HG02642 (cell line): Measurements from ENCODE around the gene COMP.

Experiments used
- ATAC-seq: cut with Tn5 transposase; IDR thresholded peaks from one replicate; pipeline ENCODE4 v1.9.1; 2021; ENCODE audit warnings: mild to moderate bottlenecking; ENCODE audit not compliant: unreplicated experiment, poor library complexity

The COMP gene

DNA sequence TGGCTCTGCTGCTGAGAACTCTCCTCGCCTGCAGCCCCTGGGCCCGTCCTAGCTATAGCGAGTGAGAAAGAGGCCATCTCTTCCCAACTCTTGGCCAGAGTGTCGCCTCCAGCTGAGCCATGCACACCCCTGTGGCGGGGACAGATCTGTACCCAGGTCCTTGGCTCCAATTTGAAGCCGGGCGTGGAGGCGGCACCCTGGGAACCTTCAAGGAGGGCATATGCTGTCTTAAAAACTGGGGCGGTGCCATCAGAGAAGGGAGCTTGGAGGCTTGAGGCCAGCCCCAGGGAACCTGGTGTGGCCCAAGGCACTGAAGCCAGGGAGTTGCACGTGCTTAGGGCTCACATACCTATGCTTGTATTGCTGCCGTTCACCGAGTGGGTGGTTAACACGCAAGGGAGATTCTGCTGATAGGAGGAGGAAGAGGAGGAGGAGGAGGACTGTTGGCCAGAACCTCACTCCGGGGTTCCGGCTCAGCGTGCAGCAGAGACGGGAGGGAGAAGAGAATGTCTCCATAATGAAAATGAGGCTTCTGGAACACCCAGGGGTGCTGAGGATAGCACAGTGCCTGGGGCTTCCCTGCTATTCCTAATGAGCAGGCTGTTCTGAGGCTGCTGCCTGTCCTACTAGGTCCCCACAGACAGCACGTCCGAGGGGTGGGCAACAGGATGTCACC, 40.7 kb downstream of the COMP start:
- ATAC-seq, result no peak

DNA sequence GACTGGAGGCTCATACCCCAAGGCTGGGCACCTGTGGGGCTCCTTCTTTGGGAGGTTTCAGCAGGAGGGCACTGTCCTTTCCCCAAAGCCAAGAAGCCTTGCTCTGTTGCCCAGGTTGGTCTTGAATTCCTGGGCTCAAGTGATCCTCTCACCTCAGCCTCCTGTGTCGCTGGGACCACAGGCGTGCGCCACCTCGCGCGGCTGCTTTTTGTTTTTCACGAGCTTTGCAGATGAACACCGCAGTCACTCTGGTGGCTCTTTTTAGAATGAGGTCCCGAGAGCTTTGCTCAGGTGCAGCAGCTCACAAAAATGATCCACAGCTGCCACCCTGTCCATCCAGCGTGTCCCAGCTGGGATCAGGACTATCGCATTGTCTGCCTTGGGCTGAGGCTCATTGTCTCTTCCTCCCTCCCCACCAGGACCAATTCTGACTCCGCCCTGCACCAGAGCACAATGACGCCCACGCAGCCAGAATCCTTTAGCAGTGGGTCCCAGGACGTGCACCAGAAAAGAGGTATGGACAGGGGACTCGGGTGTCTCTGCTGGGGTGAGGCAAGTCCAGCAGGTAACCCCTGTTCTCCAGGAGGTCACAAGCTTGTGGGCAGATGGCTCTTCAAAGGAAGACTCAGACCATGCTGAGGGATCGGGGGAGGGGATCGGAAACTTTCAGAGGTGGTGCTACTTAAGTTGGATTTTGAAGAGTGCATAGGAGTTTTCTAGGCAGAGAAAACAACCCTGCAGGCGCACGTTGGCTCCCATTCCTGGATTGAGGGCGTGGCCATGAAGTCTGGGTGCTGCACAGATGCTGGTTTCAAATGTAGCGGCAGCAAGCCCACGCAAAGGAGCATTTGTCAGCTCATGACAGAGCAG, 41.5 kb downstream of the COMP start:
- ATAC-seq, result no peak

DNA sequence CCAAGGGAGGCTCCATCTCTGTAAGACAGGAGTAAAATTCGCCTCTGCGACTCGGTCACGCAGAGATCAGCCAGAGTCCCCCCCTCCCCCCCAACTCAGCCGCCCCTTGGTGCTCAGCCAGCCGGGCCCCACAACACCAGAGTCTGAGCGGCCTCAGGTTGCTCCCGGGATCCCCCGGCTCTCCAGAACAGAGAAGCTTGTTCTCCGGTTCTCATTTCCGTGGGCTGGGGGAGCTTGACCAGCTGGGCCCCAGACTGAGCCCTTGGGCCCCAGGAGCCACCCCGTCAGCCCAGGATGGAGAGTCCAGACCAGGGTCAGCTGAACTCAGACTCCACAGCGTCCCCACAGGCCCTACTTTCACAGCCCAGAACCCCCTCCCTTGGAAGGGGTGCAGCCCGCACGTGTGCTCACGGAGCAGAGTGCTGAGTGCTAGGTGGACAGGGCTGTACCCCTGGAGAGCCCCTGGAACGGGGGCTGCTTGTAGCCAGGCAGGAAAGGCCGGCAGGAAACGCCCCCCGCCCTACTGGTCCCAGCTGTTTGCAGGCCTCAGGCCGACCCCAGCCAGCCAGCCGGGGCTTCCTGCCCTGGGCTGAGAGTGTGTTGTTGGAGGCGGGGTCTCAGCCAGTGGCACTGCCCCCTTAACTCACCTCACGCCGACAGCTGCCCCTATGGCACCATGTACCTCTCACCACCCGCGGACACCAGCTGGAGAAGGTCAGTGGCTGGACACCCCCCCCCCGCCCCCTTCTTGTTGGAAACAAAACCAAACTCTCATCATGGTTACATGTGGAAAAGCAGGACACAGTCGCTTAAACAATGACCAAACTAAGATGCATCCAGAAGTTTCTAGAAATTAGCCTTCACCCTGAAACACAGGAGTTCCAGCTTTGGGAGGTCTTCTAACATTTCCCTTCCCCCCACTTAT, 44.4 kb downstream of the COMP start:
- ATAC-seq, result no peak

DNA sequence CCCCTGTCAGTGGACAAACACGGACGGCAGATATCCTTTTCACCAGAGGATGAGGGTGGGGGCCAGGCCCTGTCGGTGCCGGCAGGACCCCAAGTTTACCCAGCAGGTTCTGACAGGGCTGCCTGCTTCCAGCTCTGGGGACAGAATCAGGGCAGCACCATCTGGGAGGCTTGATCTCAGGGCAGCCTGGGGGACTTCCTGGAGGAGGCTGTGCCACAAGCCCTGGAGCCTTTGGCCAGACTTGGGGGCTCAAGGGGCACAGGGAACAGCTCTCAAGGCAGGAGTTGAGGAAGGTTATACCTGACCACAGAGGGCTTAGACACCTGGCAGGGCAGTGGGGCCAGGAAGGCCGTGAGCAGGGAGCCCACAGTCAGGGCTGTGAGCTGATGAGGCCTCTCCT, 45.2 kb downstream of the COMP start:
- ATAC-seq, result no peak

DNA sequence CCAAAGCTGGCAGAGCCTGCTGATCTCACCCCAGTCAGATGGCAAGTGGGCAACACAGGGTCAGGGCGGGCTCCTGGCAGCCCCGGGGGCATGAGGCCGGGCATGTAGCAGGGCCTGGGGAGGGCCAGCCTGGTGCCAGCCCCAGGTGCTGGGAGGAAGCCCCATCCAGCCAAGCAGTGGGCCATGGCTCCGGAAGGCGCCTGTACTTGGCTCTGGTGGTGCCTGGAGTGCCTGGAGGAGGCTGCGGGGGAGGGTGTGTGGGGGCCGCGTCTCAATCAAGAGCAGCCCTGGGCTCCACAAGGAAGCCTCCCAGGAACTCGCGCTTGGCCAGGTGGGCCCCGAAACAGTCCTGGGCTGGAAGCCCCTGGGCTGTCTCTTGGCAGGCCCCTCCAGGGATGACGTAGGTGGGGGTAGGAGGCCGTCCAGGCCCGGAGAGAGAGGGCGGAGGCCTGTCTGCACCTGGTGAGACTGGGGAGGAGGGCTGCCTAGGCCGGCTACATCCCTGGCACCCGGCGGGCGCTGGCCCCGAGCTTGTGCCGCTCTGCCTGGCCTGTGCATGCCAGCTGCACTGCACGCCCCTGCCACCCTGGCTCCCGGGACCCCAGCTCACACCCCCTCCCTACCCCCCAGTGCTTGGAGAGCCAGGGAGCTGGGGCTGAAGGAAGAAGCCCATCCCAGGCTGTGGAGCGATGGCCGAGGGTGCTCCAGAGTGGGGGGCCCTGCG, 45.9 kb downstream of the COMP start:
- no peak for ATAC-seq

DNA sequence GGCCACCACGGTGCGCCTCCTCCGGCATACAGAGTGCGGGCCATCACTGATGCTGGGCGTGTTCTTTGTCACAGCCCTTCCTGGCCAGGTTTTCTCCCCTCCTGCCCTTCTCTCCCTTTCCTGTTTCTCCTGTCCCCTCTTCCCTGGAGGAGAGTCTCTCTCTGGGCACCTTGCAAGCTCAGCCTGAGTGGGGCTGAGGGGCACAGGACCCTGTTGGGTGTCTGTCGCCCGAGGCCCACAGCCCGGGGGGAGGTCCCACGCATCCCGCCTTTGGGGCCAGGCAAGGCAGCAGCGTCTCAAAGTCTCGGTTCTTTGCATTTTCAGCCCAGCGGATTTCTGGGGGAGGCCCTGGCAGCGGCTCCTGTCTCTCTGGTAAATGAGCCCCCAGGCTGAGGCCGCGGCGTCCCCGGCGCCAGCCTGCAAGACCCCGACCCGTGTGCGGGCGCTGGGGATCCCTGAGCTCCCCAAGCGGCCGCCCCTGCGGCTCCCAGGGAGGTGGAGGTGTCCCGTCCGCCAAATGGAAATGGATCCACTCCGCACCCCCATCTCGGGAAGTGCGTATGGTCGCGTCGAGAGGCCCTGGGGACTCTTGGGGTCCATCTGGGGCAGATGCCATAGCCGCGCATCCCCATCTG, 47.2 kb downstream of the COMP start:
- ATAC-seq, result no peak

DNA sequence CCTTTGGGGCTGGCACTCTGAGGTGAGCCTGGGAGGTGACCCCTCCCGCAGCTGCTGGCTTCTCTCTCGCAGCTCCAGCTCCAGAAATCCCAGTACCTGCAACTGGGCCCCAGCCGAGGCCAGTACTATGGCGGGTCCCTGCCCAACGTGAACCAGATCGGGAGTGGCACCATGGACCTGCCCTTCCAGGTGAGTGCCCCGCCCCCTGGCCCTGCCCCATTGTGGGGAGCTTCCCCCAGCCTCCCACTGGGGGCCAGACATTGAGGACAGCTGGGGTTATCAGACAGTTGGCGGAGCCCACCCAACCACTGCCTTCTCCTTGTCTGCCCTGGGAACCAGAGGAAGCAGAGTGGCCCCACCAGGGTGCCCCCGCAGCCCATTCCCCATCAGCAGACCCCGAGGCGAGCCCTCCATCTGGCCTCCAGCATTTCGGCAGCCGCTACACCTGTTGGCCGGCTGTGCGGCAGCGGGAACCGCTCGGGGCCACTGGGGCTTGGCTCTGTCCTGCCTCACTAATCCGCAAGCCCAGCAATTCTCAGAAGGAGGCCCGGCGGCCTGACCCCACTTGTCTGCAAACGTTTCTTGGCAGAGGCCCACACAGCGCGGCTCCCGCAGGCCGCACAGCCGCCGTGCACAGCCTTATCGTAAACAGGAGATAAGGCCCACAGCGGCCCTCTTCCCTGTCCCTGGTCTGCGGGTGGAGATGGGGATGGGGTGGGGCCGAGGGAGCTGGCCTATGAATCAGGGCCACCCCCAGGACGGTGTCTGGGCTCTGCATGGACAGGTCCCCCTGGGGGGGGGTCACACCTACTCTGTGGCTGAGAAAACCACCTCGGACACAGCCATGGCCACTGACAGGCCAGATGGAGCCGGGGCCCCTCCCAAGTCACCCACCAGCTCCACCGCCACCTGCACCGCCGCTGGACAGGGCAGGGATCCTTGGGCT, 48.0 kb downstream of the COMP start:
- ATAC-seq, result no peak

DNA sequence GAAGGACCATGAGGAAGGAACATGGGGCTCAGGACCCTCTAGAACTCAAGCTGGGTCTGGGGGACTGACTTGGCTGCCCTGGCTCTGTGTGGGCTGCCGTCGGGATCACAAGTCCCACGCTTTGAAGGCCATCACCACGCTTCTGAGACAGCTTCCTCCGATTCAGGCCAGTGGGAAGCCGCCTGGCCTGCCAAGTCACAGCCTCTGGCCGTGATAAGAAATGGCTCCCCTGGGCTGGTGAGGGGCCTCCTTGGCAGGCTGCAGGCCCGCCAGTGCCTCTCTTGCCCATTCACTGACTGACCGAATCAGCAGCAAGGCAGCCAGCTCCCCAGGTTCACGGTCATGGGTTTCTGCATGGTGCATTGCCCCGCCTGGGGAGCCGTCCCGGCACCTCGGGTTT, 48.8 kb downstream of the COMP start:
- no peak for ATAC-seq

DNA sequence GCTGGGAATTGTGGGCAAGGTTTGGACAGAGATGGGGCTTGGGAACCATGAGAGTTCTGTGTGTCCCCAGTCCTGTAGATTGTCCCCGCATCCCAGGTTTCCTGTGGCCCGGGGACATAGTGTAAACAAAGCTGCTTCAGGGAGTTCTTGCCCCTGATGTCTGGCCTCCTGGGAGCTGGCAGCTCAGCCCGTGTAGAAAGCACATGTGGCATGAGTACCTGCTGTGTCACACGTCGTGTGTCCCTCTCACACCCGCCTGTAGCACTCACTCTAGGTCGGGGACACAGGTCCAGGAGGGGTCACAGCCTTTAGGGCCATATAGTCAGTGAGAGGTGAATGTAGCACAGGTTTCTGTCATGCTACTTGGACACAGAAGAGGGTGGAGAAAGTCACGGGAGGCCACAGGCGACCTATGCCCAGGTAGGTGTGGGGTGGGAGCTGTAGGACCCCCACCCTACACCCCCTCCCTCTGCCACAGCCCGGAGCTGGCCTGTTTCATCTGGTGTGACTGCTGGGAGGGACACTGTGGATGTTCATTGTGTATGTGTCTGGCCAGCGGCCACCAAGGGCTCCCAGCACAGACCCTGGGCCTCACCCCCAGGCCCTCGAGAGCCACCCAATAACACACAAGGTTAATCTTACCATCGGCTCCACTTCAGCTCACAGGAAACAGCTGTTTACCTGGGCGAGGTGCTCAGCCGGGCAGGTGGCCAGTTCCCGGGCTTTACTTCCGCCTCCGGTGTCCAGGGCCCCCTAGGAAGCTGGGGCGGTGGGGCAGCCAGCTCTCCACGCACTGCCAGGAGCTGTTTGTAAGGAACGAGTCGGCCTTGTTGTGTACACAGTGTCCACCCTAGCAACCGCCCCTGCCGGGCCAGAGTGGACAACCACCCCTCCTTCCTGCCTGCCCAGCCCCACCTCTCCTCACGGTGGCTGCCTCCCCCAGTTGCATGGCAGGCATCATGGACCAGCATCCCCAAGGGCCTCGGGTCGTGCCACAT, 49.7 kb downstream of the COMP start:
- no peak for ATAC-seq

DNA sequence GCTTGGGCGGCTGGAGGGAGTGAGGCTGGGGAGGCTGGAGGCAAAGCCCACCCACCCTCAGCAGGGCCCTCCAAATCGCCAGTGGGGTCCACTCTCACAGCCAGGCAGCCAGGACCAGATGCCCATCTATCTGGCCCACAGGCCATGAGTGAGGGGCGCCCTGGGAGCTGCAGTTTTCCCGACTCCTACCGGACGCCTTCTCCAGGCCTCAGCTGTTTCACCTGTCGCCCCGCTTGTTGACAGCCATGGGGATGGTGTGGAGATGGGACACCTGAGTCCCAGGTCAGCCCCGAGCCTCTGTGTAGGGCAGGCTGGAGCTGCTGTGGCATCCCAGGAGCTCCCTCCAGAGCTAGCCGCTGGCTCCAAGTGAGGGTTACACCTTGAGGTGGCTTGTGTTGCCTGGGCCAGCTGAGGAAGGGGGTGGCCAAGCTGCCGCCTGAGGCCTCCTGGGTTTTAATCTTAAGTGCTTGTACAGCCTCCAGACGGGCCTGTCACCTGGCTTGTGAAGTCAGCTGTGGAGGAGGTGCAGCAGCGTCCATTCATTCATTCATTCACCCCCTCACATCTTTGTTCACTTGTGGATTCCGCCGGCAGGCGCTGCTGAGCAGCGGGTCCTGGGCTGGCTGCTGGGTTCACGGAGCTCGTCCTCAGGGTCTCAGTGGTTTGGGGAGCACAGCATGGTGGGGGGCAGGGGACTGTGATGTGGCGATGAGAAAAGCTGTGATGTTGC, 52.0 kb downstream of the COMP start:
- ATAC-seq, result no peak

DNA sequence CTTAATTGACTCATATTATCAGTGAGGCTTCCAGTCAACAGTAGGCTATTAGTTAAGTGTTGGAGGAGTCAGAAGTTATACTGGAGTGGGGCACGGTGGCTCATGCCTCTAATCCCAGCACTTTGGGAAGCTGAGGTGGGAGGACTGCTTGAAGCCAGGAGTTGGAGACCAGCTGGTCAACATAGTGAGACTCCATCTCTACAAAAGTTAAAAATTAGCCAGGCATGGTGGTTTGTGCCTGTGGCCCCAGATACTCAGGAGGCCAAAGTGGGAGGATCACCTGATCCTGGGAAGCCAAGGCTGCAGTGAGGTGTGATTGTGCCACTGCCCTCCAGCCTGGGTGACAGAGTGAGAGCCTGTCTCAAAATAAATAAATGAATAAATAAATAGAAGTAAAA, 53.2 kb downstream of the COMP start:
- ATAC-seq, result no peak

DNA sequence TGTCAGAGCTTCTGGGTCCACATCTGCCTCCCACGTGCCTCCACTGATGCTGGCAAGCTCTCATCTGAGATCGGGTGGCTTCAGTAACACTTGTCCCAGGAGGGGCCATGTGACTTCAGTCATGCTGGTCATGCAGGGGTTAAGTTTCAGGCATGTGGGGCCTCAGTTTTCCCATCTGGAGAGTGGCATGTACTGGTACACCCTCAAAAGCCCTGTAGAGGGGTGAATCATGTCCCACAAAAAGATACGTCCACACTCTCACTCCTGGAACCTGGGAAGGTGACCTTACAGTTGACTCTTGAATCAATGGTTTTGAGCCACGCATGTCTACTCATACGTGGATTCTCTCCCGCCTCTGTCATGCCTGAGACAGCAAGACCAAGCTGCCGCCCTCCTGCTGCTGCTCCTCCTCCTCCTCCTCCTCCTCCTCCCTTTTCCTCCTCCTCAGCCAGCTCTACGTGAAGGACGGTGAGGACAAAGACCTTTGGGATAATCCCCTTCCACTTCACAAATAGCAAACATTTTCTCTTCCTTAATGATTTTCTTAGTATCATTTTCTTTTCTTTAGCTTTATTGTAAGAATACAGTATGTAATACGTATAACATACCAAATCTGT, 53.7 kb downstream of the COMP start:
- no peak for ATAC-seq

DNA sequence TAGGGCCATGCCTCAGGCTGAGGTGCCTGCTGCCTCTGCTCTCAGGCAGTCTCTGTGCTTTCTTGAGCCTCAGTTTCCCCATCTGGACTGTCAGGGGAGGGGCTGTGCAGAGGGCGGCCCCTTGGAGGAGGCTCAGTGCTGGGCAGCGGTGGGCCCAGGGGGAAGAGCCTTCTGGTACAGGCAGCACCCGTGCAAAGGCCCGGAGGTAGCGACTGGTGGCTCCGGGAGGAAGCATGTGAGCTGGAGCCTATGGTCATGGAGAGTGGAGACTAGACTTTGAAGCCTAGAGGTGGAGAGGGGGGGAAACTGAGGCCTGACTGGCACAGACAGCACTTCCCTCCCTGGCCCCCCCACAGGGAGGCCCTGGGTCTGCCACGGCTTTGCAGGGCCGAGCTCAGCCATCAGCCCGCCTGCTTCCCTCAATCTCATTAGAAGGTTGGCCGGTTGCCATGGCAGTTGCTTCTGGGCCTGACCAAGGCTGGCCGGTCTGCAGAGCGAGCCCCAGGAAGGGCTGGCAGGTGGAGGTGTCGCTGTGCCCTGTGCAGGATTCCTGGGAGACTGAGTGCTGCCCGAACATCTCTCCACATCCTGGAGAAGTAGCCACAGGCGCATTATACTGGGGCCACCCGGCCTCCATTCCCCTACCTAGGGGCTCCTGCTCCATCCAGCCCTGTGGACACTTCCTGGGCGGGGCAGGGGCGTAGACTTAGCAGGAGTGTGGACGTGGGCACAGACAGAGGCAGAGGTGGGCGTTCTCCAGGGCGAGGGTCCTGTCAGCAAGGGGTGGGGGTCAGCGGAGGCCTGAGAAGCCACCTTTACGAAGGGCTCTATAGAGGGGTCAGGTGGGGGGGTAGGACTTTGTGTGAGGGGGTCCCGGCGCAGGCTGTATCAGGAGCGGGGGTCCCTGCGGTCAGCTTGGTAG, 54.4 kb downstream of the COMP start:
- ATAC-seq, result no peak

DNA sequence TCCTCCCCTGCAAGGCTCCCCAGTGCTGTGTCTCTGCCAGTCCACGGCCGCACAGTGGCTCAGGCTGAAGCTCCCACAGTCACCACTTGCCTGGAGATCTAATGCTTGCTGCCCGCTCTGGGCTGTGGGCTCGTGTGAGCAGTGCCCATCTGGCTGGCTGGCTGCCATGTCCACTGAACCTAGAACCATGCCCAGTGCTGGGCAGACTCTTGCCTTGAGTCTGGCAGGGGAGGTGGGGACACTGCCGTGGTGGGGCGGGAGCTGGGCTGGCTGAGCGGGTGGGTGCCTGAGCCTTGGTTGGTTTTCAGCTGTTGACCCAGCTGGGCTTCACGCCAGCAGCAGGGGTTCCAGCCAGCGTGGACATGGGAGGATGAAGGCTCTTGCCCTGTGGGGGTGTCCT, 55.4 kb downstream of the COMP start:
- no peak for ATAC-seq

DNA sequence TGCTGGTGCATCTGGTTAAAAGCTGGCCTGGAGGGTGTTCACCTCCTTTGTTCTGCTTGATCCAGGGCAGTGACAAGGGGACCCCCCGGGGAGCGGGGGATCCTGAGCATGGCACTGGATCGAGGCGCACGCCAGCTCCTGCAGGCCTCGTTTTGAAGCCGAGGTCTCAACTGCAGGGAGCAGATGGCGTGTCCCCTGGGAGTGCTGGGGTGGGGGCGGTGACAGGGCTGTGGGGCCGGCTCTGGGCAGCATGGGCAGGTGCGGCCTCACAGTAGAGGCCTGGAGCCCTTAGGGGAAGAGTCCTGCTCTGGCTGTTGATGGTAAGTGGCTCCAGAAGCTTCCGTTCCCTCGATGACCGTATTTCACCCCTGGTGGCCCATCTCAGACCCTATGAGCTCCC, 55.8 kb downstream of the COMP start:
- ATAC-seq, result no peak
